Breast epithelium (tissue), 3 donors: ENCODE data around the gene WDR72.

Experiments
- POLR2AphosphoS5 ChIP-seq, 3 donors: sonication (generic); formaldehyde crosslinking; IDR thresholded peaks; one replicate each; pipeline ENCODE4 v1.6.1; 2017; ENCODE audit warnings: antibody characterized with exemption in 3 of 3
- TF ChIP-seq, protein P1 (sequence below), 3 donors: fragments of 450-650 bp; IDR thresholded peaks; one replicate each; pipeline ENCODE4 v1.5.1; 2016 to 2017; ENCODE audit warnings: antibody characterized with exemption in 3 of 3, mild to moderate bottlenecking in 3 of 3, moderate library complexity in 3 of 3

DNA sequence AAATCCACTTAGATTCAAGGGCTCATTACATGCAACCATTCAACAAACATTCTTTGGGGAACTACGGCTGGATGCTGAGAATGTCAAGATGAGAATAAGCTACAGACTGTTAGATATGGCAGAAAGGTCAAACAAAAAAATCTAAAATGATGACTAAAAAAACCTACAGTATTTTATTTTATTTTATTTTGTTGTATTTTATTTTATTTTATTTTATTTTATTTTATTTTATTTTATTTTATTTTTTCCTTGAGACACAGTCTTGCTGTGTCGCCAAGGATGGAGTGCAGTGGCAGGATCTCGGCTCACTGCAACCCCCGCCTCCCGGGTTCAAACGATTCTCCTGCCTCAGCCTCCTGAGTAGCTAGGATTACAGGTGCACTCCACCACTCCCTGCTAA is 46.2 kb downstream of the WDR72 start:
- TF ChIP-seq, protein P1, sequence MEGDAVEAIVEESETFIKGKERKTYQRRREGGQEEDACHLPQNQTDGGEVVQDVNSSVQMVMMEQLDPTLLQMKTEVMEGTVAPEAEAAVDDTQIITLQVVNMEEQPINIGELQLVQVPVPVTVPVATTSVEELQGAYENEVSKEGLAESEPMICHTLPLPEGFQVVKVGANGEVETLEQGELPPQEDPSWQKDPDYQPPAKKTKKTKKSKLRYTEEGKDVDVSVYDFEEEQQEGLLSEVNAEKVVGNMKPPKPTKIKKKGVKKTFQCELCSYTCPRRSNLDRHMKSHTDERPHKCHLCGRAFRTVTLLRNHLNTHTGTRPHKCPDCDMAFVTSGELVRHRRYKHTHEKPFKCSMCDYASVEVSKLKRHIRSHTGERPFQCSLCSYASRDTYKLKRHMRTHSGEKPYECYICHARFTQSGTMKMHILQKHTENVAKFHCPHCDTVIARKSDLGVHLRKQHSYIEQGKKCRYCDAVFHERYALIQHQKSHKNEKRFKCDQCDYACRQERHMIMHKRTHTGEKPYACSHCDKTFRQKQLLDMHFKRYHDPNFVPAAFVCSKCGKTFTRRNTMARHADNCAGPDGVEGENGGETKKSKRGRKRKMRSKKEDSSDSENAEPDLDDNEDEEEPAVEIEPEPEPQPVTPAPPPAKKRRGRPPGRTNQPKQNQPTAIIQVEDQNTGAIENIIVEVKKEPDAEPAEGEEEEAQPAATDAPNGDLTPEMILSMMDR (IDR thresholded peaks at IDR 0.05) = no peak
- no peak for TF ChIP-seq POLR2AphosphoS5 (IDR thresholded peaks at IDR 0.05)
